ENCODE data around the gene USP13.

- no peak for TF ChIP-seq CTCF (conservative IDR thresholded peaks at IDR 0.05; ENCODE audit: low read depth, low read length)
- TF ChIP-seq BHLHE40 (IDR thresholded peaks at IDR 0.05; ENCODE audit: low read depth, low read length) = no peak
- TF ChIP-seq POLR2A (IDR thresholded peaks at IDR 0.05; ENCODE audit: low read depth, low read length) = no peak
- no peak for TF ChIP-seq CEBPB (IDR thresholded peaks at IDR 0.05; ENCODE audit: low read depth, low read length)
- no peak for TF ChIP-seq SMC3 (IDR thresholded peaks at IDR 0.05; ENCODE audit: low read depth, low read length)
- TF ChIP-seq RCOR1 (IDR thresholded peaks at IDR 0.05; ENCODE audit: insufficient replicate concordance, low read length) = no peak
- no peak for TF ChIP-seq MAFK (IDR thresholded peaks at IDR 0.05; ENCODE audit: low read depth, low read length)
- no peak for TF ChIP-seq RFX5 (IDR thresholded peaks at IDR 0.05; ENCODE audit: low read depth, low read length)
- no peak for TF ChIP-seq ELK1 (IDR thresholded peaks at IDR 0.05; ENCODE audit: borderline replicate concordance, low read depth, low read length)
These were observed 67.4 kb downstream of the USP13 start for GRCh38 chr3:179720196-179720595.
